ENCODE measurements around the gene PPP3CA.

DNA sequence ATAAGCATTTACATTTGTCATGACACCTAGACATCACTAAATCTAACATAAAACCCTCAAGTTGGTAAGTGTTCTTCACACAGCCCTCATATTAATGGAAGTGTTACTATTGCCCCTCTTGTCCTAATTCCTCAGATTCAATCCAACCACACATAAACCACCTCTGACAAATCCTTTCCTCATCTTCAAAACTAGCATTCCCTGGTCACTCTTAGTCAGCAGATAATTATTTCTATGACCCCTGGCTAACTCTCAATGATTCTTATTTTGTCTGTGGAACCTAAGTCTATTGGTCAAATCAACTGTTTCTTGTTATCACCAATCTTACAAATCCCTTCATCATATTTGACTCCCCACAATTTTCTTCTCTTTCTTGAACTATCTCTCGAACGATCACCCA lies 168.6 kb downstream of the PPP3CA start:
- no peak for TF ChIP-seq ARNT (IDR thresholded peaks at IDR 0.05)
- TF ChIP-seq ZNF384 (IDR thresholded peaks at IDR 0.05) = no peak
- no peak for TF ChIP-seq L3MBTL2 (conservative IDR thresholded peaks at IDR 0.05)
- TF ChIP-seq TARDBP (IDR thresholded peaks at IDR 0.05) = no peak
- no peak for TF ChIP-seq ELF4 (IDR thresholded peaks at IDR 0.05)
- TF ChIP-seq BHLHE40 (IDR thresholded peaks at IDR 0.05; ENCODE audit: borderline replicate concordance) = no peak
- TF ChIP-seq FOXM1 (IDR thresholded peaks at IDR 0.05; ENCODE audit: borderline replicate concordance) = no peak
- TF ChIP-seq, protein P1, sequence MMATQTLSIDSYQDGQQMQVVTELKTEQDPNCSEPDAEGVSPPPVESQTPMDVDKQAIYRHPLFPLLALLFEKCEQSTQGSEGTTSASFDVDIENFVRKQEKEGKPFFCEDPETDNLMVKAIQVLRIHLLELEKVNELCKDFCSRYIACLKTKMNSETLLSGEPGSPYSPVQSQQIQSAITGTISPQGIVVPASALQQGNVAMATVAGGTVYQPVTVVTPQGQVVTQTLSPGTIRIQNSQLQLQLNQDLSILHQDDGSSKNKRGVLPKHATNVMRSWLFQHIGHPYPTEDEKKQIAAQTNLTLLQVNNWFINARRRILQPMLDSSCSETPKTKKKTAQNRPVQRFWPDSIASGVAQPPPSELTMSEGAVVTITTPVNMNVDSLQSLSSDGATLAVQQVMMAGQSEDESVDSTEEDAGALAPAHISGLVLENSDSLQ (IDR thresholded peaks at IDR 0.05) = no peak
- no peak for TF ChIP-seq FOXA1 (IDR thresholded peaks at IDR 0.05)
- TF ChIP-seq SUZ12 (IDR thresholded peaks at IDR 0.05) = no peak

Measured in HEK293T (cell line).